Left kidney (tissue), 8 donors: Measurements from ENCODE around the gene WDR41. TPM values are rescaled to one million over a fixed set of nuclear protein-coding genes. Genes with fewer than 3 reads are reported as not detected.
"Not testable (repeated sequence)": the region's sequence is repeated elsewhere in the genome, so short reads cannot be mapped to it uniquely, and the experiment has no call there.

Source experiments
- DNase-seq: peaks from one replicate; pipeline ENCODE4 v3.0.0-alpha.2; 2013
- long read RNA-seq, 8 donors: transcript quantifications; one replicate each; lab custom pipeline, GENCODE V29; 2026
- polyA plus RNA-seq: library from polyadenylated mRNA; unstranded; fragments of 120-200 nt; gene quantifications from one replicate; pipeline ENCODE4 v1.2.1, GENCODE V29; 2013; ENCODE audit not compliant: insufficient read length

WDR41 gene, protein sequence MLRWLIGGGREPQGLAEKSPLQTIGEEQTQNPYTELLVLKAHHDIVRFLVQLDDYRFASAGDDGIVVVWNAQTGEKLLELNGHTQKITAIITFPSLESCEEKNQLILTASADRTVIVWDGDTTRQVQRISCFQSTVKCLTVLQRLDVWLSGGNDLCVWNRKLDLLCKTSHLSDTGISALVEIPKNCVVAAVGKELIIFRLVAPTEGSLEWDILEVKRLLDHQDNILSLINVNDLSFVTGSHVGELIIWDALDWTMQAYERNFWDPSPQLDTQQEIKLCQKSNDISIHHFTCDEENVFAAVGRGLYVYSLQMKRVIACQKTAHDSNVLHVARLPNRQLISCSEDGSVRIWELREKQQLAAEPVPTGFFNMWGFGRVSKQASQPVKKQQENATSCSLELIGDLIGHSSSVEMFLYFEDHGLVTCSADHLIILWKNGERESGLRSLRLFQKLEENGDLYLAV
- polyA plus RNA-seq = 65.1 TPM
- long read RNA-seq, donor 1, transcript WDR41-201 (13 exons, 3,958 nt) = major isoform, 8 of 16 reads
- long read RNA-seq, donor 1, partial matches to known transcripts = 7 of 16 reads
- long read RNA-seq, donor 1, other reads (novel, unspliced or antisense) = 0 of 16 reads
- long read RNA-seq, donor 2, transcript WDR41-201 (13 exons, 3,958 nt) = major isoform, 5 of 13 reads
- long read RNA-seq, donor 2, partial matches to known transcripts = 5 of 13 reads
- long read RNA-seq, donor 2, other reads (novel, unspliced or antisense) = 0 of 13 reads
- long read RNA-seq, donor 3, transcript WDR41-201 (13 exons, 3,958 nt) = major isoform, 8 of 14 reads
- long read RNA-seq, donor 3, partial matches to known transcripts = 5 of 14 reads
- long read RNA-seq, donor 3, other reads (novel, unspliced or antisense) = 0 of 14 reads
- long read RNA-seq, donor 4 = 0 reads
- long read RNA-seq, donor 5, transcript WDR41-201 (13 exons, 3,958 nt) = major isoform, 16 of 22 reads
- long read RNA-seq, donor 5, partial matches to known transcripts = 5 of 22 reads
- long read RNA-seq, donor 5, other reads (novel, unspliced or antisense) = 0 of 22 reads
- long read RNA-seq, donor 6, transcript WDR41-201 (13 exons, 3,958 nt) = major isoform, 11 of 18 reads
- long read RNA-seq, donor 6, partial matches to known transcripts = 6 of 18 reads
- long read RNA-seq, donor 6, other reads (novel, unspliced or antisense) = 0 of 18 reads
- long read RNA-seq, donor 7, transcript WDR41-201 (13 exons, 3,958 nt) = major isoform, 7 of 8 reads
- long read RNA-seq, donor 7, partial matches to known transcripts = 0 of 8 reads
- long read RNA-seq, donor 7, other reads (novel, unspliced or antisense) = 0 of 8 reads
- long read RNA-seq, donor 8, partial matches to known transcripts = 0 of 4 reads
- long read RNA-seq, donor 8, other reads (novel, unspliced or antisense) = 0 of 4 reads

DNA sequence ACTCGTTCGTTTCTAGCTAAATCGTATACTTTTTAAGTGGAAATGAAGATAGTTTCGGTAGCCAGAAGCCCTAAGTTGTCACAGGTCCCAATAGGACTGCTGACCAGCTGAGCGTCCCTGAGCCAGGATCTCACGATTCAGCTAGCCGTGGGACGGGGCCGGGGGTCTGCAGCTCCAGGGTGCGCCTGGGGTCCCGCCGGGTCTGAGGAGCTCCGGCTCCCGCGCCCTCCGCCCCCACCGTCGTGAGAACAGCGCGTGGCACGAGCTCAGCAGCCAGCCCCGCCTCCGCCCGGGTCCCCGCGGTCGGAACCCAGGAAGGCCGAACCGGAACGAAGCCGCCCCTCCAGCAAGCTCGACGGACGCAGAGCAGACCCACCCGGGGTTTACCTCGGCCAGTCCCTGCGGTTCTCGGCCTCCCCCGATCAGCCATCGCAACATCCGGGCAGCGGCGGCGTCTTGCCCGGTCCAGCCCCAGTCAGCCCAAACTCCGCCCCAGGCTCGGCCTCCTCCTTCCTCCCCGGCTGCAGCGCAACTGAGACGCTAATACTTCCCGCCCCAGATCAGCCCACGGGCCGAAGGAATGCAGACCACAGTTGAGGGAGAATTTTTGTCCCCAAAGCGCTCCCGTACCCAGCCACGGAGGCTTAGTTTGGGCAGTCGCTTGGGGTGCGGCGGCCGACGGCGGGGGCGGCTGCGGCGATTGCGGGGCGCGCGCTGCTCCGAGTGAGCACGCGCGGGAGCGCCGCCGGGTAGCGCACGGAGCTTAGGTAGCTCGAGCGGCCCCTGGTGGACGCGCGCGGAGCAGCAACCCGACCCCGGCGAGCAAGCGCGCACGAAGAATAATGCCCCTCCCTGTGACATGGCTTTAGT, at the start of gene WDR41:
Gene WDR41, minus strand, starts transcription at position 534 of the 870 bp plus-strand sequence. Its CDS starts 96 bp downstream, at position 438.
- peak; percentile 95 for DNase-seq

DNA sequence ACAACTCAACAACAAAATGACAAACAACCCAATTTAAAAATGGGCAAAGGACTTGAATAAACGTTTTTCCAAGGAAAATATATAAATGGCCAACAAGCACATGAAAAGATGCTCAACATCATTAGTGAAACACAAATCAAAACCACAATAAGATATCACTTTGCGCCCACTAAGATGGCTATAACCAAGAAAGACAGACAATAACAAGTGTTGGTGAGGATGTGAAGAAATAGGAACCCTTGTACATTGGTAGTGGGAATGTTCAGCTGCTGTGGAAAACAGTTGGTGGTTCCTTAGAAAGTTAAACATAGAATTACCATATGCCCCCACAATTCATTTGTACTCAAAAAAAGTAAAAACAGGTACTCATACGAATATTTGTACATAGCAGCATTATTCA, 39.2 kb upstream of the WDR41 start:
- DNase-seq = no peak

DNA sequence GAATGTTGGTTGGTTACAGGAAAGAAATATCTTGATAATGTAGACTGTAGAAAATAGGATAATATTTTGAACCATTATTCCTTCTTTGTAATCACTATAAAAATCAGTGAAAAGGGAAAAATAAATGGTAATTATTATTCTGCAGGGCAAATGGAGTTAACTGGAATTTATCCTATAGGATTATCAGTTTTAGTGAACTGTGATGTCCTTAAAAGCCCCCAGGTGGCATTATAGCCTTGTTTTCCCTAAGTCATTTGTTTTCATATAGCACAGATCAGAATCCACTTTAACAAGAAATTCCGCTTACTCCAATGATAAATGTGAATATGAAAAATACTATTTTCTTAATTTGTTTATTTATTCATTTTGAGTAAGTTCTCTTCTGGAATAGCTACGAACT, 26.2 kb upstream of the WDR41 start:
- no peak for DNase-seq

DNA sequence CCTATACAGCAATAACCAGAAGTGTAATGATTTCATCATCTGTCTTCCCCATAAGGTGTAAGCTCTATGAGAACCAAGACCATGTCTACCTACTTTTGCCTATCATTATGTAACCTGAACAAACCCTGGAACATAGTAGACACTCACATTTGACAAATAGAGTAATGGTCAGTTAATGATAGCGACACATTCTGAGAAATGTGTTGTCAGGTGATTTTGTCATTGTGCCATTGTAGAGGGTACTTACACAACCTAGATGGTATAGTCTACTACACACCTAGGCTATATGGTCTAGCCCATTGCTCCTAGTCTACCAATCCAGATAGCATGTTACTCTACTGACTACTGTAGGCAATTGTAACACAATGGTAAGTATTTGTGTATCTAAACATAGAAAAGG, 22.3 kb upstream of the WDR41 start:
- no peak for DNase-seq

DNA sequence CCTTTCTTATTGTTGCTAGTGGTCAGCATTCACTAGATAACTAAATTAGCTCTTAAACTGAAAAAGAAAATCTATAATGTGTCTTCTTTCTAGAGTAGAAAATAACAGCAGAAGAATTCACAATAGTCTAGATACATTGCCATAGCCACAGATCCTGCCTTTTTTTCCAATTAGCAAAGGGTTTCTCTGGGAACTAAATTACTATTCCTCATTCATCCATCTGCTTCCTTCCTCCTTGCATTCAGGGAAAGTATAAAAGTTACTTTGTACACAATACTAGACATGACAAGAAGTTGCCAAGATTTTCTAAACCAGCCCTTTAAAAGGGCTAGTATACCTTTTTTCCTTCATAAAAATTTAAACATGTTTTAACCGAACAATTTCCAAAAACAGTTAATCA, 21.2 kb upstream of the WDR41 start:
- DNase-seq = no peak

DNA sequence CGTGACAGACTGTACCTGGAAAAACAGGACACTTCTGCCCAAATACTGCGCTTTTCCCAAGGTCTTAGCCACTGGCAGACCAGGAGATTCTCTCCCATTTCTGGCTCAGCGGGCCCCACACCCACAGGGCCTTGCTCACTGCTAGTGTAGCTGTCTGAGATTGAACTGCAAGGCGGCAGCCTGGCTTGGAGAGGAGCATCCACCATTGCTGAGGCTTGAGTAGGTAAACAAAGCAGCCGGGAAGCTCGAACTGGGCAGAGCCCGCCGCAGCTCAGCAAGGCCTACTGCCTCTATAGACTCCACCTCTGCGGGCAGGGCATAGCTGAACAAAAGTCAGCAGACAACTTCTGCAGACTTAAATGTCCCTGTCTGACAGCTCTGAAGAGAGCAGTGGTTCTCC, 9.0 kb upstream of the WDR41 start:
- not testable (repeated sequence) for DNase-seq

DNA sequence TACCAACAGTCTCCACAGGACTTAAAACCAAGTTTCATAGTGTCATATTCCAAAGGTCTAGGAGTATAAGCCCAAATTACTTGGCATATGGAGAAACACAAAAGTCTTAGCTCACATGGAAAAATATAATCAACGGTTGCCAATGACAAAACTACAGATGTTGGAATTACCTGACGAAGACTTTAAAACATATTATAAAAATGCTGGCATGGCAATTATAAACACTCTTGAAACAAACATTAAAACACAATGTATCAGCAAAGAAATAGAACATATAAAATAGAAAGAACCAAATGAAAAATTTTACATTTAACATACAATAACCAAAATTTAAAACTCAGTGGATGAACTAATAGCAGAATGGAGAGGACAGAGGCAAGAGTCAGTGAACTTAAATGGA, 7.9 kb upstream of the WDR41 start:
- DNase-seq = no peak

DNA sequence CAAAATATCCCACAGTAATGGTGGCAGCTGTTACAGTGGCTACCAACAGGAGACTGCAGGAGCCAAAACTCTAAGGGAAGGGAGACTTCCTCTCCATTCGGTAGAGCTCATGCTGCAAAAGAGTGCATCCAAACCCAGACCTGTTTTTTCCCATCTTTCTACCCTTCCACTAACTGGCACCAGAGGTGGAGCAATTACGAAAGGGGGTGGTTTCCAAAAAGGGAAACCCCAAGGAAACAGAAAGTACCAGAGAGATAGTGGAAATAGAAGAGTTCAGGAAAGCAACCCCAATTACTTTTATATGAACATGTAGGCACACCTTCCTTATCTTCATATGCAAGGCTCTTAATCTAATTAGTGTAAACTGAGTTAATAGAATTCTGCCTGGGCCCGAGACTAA, 7.3 kb upstream of the WDR41 start:
- DNase-seq = no peak

DNA sequence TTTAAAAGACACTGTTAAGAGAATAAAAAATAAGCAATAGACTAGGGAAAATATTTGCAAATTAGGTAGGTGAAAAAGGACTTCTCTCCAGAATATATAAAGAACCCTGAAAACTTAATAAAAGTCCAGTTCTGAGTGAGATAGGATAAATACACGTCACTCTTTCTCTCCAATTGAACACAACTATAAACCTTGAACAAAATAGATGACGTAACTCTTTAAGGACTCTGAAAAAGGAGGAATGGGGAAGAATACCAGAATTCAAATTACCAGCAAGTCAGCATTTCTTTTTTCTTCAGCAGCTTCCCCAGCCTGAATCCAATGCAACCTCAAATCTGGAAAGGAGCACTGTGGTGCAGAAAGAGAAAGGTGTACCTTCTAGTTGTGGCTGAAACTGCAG, 6.8 kb upstream of the WDR41 start:
- no peak for DNase-seq

DNA sequence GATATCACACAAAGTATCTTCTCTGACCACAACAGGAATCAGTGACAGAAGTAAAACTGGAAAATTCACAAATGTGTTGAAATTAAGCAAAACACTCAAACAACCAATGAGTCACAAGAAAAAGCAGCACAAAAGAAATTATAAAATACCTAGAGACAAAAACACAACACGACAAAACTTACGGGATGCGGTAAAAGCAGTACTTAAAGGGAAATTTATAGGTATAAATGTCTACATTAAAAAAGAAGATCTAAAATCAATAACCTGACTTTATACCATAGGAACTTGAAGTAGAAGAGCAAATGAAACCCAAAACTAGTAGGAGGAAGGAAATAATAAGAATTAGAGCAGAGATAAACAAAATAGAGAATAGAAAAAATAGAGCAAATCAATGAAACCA, 2.8 kb upstream of the WDR41 start:
- no peak for DNase-seq

DNA sequence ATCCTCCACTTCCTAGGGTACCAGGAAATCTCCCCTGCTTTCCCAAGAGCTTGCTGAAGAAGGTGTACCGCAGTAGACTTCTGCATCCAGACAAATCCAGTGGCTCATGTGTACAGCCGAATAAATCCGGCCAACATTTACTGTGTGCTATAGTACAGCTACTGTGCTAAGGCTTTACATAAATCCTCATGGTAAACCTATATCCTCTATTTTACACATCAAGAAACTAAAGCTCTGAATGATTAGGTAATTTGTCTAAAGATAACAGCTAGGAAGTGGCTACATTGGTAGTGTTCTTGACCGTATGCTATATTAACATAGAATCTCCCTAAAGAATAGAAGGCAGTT, 511 bp upstream of the WDR41 start:
- DNase-seq = no peak

DNA sequence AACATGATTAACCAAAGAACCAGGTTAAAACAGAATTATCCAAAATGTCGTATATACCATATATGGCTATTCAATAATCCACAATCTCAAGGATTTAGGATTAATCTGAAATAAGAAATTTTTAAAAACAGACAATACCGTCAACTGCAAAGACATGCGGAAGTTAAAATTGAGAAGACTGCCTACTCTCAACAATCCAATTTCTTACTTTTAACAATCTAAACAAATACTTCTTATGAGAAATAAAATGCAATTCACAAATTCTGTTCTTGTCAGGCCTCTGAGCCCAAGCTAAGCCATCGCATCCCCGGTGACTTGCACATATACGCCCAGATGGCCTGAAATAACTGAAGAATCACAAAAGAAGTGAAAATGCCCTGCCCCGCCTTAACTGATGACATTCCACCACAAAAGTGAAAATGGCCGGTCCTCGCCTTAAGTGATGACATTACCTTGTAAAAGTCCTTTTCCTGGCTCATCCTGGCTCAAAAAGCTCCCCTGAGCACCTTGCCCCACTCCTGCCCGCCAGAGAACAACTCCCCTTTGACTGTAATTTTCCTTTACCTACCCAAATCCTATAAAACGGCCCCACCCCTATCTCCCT, 1.3 kb downstream of the WDR41 start:
- DNase-seq = not testable (repeated sequence)

DNA sequence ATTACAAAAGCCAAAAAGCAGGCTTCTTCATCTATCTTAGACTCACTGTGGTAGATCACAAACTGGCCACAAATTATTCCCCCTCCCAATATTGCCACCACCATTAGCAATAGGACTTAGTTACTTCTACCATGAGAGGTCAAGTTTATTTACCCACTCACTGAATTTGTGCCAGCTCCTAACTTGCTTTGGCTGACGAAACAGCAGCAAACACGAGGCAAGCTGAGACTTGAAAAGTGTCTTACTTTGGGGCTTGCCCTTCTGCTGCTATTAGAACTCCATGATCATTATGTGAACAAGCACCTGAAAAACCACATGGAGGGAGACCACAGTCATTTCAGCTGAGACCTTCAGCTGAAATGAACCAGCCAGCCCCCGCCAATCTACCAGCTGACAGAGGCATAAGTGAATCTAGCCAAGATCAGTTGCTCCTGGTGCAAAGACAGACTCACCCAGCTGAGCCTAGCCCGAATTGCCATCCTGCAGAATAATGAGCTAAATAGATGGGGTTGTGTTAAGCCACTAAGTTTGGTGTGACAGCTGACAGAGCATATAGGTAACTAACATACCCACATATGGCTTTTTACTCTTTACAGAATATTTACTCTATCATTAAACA, 5.7 kb downstream of the WDR41 start:
- no peak for DNase-seq

DNA sequence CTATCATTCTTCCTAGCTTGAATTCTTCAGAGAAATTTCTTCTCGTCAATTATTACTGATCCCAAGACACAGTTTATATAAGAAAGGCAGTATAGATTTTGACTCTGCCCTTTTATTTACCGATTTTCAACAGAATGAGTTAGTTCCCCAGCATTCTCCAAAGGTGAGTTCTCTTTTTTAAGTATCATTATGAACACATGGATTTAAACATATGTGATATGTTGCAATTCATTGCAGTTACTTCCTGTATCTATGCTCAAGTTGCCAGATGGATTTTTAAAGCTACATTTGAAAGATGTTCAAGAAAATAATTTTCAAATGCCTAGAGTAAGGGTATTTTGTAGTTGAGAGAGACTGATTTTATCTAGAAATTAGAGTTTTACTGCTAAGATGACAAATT, 8.4 kb downstream of the WDR41 start:
- no peak for DNase-seq

DNA sequence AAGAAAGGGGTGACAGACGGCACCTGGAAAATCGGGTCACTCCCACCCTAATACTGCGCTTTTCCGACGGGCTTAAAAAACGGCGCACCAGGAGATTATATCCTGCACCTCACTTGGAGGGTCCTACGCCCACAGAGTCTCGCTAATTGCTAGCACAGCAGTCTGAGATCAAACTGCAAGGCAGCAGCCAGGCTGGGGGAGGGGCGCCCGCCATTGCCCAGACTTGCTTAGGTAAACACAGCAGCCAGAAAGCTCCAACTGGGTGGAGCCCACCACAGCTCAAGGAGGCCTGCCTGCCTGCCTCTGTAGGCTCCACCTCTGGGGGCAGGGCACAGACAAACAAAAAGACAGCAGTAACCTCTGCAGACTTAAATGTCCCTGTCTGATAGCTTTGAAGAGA, 17.1 kb downstream of the WDR41 start:
- DNase-seq = not testable (repeated sequence)

DNA sequence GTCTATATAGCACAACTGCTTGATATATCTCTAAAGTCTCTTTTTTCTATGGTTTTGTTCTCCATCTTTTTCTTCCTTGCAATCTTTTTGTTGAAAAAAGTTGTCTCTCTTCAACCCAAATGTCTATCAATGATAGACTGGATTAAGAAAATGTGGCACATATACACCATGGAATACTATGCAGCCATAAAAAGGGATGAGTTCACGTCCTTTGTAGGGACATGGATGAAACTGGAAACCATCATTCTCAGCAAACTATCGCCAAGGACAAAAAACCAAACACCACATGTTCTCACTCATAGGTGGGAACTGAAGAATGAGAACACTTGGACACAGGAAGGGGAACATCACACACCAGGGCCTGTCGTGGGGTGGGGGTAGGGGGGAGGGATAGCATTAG, 23.2 kb downstream of the WDR41 start:
- DNase-seq = not testable (repeated sequence)

DNA sequence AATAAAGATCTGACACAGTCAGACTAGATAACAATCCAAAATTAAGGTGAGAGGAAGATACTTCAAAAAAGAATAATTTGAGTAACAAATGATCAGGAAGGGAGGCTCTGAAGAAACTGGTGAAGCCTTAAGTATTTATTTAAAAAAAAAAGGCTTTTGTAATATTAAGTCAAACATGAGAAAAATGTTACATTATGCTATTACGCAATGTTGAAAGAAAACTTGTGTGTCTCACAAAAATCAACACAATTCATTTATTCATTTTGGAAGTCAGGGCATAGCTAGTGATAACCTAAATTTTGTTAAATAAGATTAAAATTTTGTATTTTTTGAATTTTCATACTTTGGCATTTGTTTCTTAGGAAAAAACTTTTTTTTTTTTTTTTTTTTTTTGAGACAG, 28.2 kb downstream of the WDR41 start:
- no peak for DNase-seq

DNA sequence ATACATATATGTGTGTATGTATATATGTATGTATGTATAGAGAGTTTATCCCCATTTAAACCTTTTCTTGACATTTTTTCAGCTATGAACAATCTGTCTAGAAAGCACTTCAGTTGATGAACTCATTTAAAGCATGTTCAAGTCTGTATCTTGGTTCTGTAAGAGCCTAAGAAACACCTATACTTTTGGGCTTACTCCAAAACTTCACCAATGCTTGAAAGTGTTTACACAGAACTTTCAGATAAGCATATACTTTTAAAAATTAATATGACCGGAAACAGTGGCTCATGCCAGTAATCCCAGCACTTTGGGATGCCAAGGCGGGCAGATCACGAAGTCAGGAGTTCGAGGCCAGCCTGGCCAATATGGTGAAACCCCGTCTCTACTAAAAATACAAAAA, 30.8 kb downstream of the WDR41 start:
- no peak for DNase-seq

DNA sequence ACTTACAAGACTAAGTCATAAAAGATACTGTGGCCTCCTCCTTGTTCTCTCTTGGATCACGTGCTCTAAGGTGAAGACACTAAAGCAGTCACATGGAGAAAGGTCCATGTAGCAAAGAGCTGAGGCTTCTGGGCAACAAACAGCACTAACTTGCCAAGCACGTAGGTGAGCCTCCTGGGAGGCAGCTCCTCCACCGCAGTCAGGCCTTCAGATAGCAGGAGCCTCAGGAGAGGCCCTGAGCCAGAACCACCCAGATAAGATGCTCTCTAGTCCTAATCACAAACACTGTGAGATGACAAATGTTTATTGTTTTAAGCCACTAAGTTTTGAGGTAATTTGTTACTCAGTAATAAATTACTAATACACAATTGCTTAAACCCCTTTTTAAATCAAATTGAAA, 38.0 kb downstream of the WDR41 start:
- no peak for DNase-seq

DNA sequence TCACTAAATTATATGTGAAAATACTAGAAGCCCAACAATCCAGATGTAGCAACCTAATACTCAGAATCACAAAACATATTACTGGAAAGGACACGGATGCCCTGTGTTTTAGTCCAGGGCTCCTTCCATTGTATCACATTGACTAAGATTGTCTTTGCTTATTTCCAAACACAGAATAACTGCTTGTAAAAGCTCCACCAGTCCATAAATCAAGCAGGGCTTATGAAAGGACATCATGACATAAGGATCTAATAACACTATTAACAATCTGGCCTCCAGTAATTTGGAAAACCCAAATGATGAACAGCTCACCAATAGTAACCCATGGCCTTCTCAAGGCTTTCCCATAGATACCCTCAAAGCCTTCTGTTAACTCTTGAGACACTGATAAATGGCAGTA, 39.8 kb downstream of the WDR41 start:
- DNase-seq = no peak
